OCI-LY1 (cell line): ENCODE data around the gene SLC10A6.

Experiments used
- H2AFZ ChIP-seq: fragments of 200-600 bp; sonication (generic), shearing (Covaris generic); 2 replicates; pipeline ENCODE4 v1.6.0; 2014; ENCODE audit warnings: antibody characterized with exemption, mild to moderate bottlenecking, low read length
- H3F3A ChIP-seq: fragments of 200-600 bp; sonication (generic), shearing (Covaris generic); 2 replicates; pipeline ENCODE4 v1.6.0; 2014; ENCODE audit warnings: mild to moderate bottlenecking, antibody characterized with exemption, low read length, moderate library complexity; ENCODE audit not compliant: insufficient read depth
- H3K27ac ChIP-seq: fragments of 200-600 bp; sonication (generic); 2 replicates; pipeline ENCODE4 v1.5.1; 2014; ENCODE audit warnings: low read length, mixed run types, mild to moderate bottlenecking, low read depth; ENCODE audit not compliant: poor library complexity, severe bottlenecking
- H3K27me3 ChIP-seq: fragments of 200-600 bp; sonication (generic); 2 replicates; pipeline ENCODE4 v1.6.0; 2014; ENCODE audit warnings: antibody characterized with exemption, mild to moderate bottlenecking, low read length, moderate library complexity; ENCODE audit not compliant: insufficient read depth
- H3K36me3 ChIP-seq: fragments of 200-600 bp; sonication (generic); 2 replicates; pipeline ENCODE4 v1.6.1; 2014; ENCODE audit warnings: mild to moderate bottlenecking, antibody characterized with exemption, low read length, moderate library complexity, mixed read lengths; ENCODE audit not compliant: insufficient read depth
- H3K4me1 ChIP-seq: fragments of 200-600 bp; sonication (generic); 2 replicates; pipeline ENCODE4 v1.5.1; 2014; ENCODE audit warnings: mild to moderate bottlenecking, low read length, moderate library complexity; ENCODE audit not compliant: insufficient read depth, severe bottlenecking
- H3K4me2 ChIP-seq: fragments of 200-600 bp; sonication (generic), shearing (Covaris generic); 2 replicates; pipeline ENCODE4 v1.6.1; 2014; ENCODE audit warnings: low read length
- H3K4me3 ChIP-seq: fragments of 200-600 bp; sonication (generic); 2 replicates; pipeline ENCODE4 v1.5.1; 2014; ENCODE audit warnings: low read length, low read depth, mild to moderate bottlenecking, mixed read lengths; ENCODE audit not compliant: poor library complexity, severe bottlenecking
- H3K79me2 ChIP-seq: fragments of 200-600 bp; shearing (Covaris generic); 2 replicates; pipeline ENCODE4 v1.6.1; 2016; ENCODE audit warnings: mixed run types, low read length, mixed read lengths; ENCODE audit not compliant: insufficient read depth
- H3K9ac ChIP-seq: fragments of 200-600 bp; sonication (generic), shearing (Covaris generic); 2 replicates; pipeline ENCODE4 v1.6.1; 2014; ENCODE audit warnings: mild to moderate bottlenecking, low read length, mixed read lengths
- H3K9me2 ChIP-seq: fragments of 200-600 bp; sonication (generic), shearing (Covaris generic); 2 replicates; pipeline ENCODE4 v1.6.1; 2014; ENCODE audit warnings: low read depth, mild to moderate bottlenecking, low read length, mixed read lengths
- H3K9me3 ChIP-seq: fragments of 200-600 bp; shearing (Covaris generic); 2 replicates; pipeline ENCODE4 v1.6.1; 2014; ENCODE audit warnings: low read length, mixed read lengths
- H4K20me1 ChIP-seq: fragments of 200-600 bp; sonication (generic), shearing (Covaris generic); 2 replicates; pipeline ENCODE4 v1.6.0; 2016; ENCODE audit warnings: mild to moderate bottlenecking, low read length; ENCODE audit not compliant: insufficient read depth
- EZH2 ChIP-seq: fragments of 200-600 bp; sonication (generic), shearing (Covaris generic); IDR thresholded peaks from 2 replicates; pipeline ENCODE4 v1.8.0; 2017; ENCODE audit warnings: borderline replicate concordance, mixed run types, mild to moderate bottlenecking, antibody characterized with exemption, low read length, moderate library complexity, mixed read lengths
- TF ChIP-seq, protein P1 (sequence below): fragments of 200-600 bp; sonication (generic), shearing (Covaris generic); IDR thresholded peaks from 2 replicates; pipeline ENCODE4 v1.5.1; 2017; ENCODE audit warnings: mild to moderate bottlenecking, antibody characterized with exemption, low read length, moderate library complexity, mixed read lengths

Gene SLC10A6

GRCh38 chr4:86833615-86834014 lies 15.6 kb downstream of the SLC10A6 start:
- Histone ChIP-seq H3K9me3 (no peaks in the 10 kb centered on the region), H3K27ac (no peak overlapping the region), H4K20me1 (no peaks in the 10 kb centered on the region), H3K36me3 (no peaks in the 10 kb centered on the region), H3K79me2 (no peaks in the 10 kb centered on the region), H3K4me3 (no peak overlapping the region), H2AFZ (no peak overlapping the region), H3K4me1 (no peaks in the 10 kb centered on the region), H3F3A (no peaks in the 10 kb centered on the region), H3K27me3 (no peaks in the 10 kb centered on the region), H3K4me2 (no peak overlapping the region), H3K9me2 (no peaks in the 10 kb centered on the region), H3K9ac (no peak overlapping the region)
- TF ChIP-seq, protein P1, sequence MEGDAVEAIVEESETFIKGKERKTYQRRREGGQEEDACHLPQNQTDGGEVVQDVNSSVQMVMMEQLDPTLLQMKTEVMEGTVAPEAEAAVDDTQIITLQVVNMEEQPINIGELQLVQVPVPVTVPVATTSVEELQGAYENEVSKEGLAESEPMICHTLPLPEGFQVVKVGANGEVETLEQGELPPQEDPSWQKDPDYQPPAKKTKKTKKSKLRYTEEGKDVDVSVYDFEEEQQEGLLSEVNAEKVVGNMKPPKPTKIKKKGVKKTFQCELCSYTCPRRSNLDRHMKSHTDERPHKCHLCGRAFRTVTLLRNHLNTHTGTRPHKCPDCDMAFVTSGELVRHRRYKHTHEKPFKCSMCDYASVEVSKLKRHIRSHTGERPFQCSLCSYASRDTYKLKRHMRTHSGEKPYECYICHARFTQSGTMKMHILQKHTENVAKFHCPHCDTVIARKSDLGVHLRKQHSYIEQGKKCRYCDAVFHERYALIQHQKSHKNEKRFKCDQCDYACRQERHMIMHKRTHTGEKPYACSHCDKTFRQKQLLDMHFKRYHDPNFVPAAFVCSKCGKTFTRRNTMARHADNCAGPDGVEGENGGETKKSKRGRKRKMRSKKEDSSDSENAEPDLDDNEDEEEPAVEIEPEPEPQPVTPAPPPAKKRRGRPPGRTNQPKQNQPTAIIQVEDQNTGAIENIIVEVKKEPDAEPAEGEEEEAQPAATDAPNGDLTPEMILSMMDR, result no peak
- no peak for TF ChIP-seq EZH2

GRCh38 chr4:86831262-86832130 lies 17.7 kb downstream of the SLC10A6 start:
- H3K79me2 ChIP-seq, result no peaks in the 10 kb centered on the region
- H3K9ac ChIP-seq, result no peak overlapping the region
- no peaks in the 10 kb centered on the region for H3K4me1 ChIP-seq
- TF ChIP-seq EZH2, result no peak
- TF ChIP-seq, protein P1, result no peak
- H3K27me3 ChIP-seq, result no peaks in the 10 kb centered on the region
- H3K9me3 ChIP-seq, result no peaks in the 10 kb centered on the region
- no peak overlapping the region for H2AFZ ChIP-seq
- no peaks in the 10 kb centered on the region for H4K20me1 ChIP-seq
- H3F3A ChIP-seq, result no peaks in the 10 kb centered on the region
- no peak overlapping the region for H3K4me2 ChIP-seq
- H3K4me3 ChIP-seq, result no peak overlapping the region
- no peaks in the 10 kb centered on the region for H3K9me2 ChIP-seq
- no peak overlapping the region for H3K27ac ChIP-seq
- no peaks in the 10 kb centered on the region for H3K36me3 ChIP-seq

- Histone ChIP-seq H3K27me3 (no peaks in the 10 kb centered on the region), H3K4me1 (no peaks in the 10 kb centered on the region), H2AFZ (no peak overlapping the region), H3K79me2 (no peaks in the 10 kb centered on the region), H3F3A (no peaks in the 10 kb centered on the region), H3K9me3 (no peaks in the 10 kb centered on the region), H3K9me2 (no peaks in the 10 kb centered on the region), H3K9ac (no peak overlapping the region), H4K20me1 (no peaks in the 10 kb centered on the region), H3K4me3 (no peak overlapping the region), H3K4me2 (no peak overlapping the region), H3K27ac (no peak overlapping the region), H3K36me3 (no peaks in the 10 kb centered on the region)
- TF ChIP-seq, protein P1, result no peak
- no peak for TF ChIP-seq EZH2
Observed at GRCh38 chr4:86825511-86825910, 23.7 kb downstream of the SLC10A6 start.
